ENCODE measurements around the gene GPR179.
A peak's percentile ranks its signal among the peaks of the same experiment; 100 is the strongest.

Gene GPR179, protein sequence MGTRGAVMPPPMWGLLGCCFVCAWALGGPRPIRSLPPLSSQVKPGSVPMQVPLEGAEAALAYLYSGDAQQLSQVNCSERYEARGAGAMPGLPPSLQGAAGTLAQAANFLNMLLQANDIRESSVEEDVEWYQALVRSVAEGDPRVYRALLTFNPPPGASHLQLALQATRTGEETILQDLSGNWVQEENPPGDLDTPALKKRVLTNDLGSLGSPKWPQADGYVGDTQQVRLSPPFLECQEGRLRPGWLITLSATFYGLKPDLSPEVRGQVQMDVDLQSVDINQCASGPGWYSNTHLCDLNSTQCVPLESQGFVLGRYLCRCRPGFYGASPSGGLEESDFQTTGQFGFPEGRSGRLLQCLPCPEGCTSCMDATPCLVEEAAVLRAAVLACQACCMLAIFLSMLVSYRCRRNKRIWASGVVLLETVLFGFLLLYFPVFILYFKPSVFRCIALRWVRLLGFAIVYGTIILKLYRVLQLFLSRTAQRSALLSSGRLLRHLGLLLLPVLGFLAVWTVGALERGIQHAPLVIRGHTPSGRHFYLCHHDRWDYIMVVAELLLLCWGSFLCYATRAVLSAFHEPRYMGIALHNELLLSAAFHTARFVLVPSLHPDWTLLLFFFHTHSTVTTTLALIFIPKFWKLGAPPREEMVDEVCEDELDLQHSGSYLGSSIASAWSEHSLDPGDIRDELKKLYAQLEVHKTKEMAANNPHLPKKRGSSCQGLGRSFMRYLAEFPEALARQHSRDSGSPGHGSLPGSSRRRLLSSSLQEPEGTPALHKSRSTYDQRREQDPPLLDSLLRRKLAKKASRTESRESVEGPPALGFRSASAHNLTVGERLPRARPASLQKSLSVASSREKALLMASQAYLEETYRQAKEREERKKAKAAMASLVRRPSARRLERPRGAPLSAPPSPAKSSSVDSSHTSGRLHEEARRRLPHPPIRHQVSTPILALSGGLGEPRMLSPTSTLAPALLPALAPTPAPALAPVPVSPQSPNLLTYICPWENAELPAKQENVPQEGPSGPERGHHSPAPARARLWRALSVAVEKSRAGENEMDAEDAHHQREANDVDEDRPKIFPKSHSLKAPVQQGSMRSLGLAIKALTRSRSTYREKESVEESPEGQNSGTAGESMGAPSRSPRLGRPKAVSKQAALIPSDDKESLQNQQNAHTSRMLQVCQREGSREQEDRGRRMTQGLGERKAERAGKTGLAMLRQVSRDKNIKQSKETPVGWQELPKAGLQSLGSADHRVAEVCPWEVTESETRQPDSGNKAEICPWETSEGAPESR (N-terminal part only)

DNA sequence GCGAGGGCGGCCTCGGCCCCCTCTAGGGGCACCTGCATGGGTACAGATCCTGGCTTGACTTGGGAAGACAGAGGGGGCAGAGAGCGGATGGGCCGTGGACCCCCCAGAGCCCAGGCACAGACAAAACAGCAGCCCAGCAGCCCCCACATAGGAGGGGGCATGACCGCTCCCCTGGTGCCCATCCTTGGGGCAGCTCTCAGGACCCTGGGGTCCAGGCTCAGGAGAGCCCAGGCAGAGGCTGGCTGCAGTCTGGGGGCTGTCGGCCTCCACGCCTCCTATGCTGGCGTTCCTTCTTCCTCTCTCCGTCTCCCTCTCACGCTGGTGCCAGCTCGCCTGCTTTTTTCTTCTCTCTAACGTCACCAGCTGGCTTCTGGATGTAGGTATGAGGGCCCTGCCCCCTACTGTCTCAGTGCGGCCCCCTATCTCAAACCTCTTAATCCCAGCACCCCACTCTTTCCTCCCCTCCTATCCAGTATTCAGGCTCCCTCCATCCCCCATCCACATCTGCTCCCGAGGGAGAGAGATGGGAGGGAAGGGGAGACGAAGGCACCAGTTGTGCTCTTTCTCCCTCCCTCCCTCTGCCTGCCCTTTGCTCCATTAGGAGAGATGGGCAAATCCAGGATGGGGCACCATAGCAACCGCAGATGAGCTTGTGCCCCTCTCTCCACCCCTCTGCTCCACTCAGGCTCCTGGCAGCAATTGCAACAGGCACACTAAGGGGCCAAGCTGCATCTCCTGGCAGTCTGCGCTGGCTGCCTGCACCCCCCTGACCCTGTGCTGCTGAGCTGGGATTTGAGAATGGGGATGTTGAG lies at the start of gene GPR179:
Gene GPR179, minus strand, starts transcription at position 349 of the 812 bp plus-strand sequence. Its CDS starts 167 bp downstream, at position 182.
- DNase-seq (ENCODE audit: low read depth in 2 of 2) = no peak

DNA sequence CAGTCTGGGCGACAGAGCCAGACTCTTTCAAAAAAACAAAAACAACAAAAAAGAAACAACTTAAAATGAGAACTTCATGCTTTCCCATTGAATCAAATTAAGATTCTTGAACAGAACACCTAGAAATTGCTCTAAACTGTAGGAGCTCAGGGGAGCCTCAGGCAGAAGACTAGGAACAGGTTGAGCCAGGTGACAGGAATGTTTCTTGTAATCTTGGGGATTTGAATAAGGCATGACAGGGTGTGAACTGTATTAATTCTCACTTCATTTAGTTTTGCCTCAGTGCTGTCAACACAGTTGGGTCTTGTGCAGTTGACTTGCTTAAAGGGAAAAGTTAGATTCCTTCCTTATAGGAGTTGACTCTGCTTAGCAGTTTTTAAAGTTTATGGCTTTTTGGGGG lies 35.7 kb upstream of the GPR179 start:
- DNase-seq (ENCODE audit: low read depth in 2 of 2) = no peak

DNA sequence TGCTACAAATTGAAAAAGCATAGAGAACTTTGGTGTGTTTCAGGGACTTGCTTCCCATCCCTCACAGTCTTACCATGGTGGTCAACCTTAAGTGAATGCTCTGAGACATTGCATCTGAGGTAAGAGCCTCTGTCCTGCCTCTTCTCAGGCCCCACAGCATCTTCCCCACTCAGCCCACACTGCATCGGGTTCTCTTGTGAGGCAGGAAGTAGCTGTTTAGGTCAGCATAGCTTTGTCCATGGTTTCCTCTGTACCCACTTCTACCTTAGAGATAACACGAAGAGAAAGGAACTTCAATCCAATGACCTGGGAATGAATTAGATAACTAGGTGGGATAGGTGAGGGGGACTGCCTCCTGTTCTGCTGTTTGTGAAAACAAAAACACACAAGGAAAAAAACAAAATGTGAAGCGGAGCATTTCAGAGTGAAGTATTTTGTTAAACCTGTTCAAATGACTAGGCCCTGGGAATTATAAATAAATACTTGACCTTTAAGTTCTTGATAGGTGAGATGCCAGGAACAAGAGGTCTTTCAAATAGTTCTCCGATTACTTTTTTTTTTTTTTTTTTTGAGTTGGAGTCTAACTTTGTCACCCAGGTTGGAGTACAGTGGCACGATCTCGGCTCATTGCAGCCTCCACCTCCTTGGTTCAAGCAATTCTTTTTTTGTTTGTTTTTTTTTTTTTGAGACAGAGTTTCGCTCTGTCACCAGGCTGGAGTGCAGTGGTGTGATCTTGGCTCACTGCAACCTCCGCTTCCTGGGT lies 25.5 kb upstream of the GPR179 start:
- DNase-seq (ENCODE audit: low read depth in 2 of 2) = no peak

DNA sequence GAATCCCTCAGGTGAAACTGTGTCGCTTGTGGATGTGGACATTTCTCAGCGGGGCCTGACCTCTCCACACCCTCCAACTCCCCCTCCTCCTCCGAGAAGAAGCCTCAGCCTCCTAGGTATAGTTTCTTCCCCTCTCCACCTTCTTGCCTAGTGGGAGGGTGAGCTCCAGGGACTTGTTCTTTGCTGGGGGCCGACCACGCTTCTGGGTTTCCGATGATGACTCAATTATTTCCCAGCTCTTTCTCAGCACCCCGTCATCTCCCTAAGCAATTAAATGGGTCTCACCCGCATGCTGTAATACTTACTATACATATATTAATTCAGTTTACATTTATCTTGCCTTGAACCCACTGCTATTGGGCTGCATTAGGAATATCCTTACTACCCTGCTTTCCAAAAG lies 21.0 kb upstream of the GPR179 start:
- DNase-seq (ENCODE audit: low read depth in 2 of 2) = no peak

DNA sequence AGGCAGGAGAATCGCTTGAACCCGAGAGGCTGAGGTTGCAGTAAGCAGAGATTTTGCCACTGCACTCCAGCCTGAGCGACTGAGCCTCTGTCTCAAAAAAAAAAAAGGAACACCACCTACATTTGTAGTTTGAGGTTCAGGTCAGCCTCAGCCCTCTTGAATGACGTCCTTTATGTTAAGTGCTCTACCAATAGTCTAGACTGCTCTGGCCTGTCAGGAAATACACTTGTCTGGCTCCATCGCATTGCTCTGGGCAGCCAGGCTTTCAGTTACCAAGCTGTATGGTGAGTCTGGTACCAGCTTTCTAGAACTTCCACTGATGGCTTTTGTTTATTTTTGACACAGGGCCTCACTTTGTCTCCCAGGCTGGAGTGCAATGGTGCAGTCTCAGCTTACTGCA lies 19.3 kb upstream of the GPR179 start:
- no peak for DNase-seq (ENCODE audit: low read depth in 2 of 2)

DNA sequence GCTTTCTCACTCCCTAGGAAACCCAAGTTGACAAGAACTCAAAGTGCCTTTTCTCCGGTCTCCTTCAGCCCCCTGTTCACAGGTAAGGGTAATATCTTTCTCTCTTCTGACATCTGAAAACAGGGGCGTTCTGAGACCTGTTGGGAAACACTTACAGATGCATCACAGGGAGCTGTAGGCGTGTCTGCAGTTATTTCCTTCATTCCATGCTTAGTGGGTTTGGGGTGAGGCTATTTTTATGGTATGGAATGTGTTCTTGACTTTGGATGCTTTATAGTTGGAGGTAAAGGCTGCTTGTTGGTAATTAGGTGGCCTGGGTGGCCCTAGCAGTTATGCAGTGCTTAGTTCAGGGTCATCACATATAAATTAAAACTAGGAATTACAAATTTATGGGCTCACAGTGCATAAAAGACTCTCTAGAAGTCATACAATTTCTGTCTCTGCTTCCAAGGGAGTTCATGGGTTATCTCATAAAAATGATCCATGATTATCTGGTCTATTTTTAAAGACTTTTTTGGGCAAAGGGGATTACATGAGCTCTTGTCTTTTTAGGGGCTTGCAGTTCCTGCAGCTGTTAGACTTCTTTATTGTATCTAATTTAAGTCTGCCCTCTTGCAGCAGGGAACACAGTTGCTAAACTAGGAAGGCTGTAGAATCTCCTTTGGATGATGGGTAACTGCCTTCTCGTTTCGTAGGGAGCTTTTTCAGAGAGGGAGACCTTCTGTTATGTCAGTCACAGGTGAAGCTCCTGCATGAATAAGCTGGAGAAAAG lies 18.1 kb upstream of the GPR179 start:
- DNase-seq (ENCODE audit: low read depth in 2 of 2) = no peak

DNA sequence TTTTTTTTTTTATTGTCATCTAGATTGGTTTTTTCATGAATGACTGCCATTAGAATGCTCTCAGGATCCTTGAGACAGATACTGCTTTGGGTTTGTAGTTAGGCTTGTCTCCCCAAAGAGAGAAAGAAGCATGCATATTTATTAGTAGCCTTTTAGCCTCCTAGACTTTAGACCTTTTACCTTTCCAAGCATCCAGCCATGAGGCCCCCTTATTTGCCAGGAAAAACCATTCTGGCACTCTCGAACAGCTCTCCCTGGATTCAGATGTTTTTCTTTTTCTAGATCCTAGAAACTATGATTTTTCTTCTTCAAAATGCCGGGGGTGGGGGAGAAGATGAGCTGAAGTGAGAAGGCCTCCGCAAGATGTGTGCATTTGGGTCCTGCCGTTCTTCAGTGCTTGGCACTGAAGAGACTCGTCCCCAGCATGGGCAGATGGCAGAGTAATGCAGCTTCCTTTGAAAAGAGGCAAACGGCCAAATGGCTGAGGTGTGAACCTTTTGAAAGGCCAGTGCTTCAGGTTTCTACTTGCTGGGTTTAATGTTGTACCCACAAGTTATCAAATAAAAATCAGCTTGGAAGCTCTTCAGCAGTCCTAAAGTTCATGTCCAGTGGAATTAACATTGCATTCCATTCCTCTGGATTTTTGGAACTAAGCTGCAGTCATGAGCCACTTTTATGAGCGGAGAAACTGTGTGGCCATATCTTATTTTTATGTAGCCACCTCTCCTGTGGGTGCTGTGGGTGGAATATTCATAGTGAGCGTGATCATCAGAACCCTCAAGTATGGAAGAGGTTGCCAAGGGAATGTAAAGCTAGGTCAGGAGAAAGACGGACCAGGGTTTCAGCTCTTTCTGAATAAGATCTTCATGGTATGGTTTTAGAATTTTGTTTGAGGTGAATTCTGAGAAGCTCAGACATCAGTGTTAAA lies 15.1 kb upstream of the GPR179 start:
- no peak for DNase-seq (ENCODE audit: low read depth in 2 of 2)

DNA sequence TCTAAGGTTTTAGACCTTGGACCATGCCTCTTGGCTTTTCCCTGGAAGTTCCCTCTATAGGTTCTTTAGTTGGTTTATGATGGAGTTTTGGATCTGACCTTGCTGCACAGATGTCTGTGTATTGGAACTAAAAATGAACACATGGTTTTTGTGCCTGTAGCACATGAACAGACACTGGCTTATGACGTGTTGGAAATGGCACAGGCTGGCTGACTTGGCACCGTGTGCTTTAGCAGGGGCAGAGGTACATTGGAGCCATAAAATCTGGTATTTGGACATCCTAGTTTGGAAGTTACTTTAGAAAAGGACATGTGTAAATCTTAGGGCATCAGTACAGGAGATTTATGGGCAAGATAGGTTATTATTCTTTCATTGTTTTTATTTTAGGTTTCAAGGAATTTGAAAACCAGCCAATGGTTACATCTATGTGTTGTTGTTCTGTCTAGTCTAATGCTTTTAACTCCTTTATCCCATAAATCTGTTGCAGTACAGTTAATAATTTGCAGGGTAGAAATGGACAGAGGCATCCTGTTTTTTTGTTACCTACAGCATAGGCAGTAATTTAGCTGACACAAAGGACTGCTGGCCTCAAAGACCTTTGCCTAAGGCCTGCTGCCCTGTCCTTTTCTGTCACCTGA lies 13.8 kb upstream of the GPR179 start:
- DNase-seq (ENCODE audit: low read depth in 2 of 2) = no peak

DNA sequence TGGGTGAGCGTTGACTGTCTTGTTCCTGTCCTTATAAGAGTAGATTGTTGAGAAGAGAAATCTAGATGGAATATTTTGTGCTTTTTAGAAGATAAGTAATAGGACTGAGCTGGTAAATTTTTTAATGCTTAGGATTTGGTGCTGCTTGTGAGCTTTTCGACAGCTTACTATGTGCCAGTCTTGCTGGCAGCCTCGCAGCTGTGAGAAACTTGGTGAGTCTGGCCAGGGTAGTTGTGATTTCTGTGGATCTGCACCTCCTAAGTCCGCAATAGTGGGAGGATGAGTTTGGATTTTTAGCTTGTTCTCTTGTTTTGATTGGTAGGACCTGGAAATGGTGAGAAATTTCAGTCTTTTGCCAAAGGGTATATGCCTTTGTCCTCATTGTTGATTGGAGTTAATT lies 11.5 kb upstream of the GPR179 start:
- no peak for DNase-seq (ENCODE audit: low read depth in 2 of 2)

DNA sequence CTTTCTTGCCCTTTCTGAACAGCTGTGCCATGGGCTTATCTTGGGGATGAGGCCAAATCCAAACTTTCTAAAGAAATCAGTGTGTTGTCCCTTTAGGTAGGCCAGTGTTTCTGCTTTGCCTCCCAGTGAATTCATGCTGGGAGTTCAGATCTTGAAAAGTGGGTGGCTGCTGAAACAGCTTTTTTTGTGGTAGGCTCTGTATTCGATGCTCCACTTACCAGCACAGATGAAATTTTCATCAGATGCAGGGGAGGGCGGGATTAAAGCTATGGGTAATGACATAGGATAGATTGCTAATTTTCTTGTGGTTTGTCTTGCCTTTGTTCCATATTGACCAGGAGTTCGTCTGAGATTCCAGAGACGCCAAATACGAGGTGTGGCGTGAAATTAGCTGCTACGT lies 10.7 kb upstream of the GPR179 start:
- no peak for DNase-seq (ENCODE audit: low read depth in 2 of 2)

DNA sequence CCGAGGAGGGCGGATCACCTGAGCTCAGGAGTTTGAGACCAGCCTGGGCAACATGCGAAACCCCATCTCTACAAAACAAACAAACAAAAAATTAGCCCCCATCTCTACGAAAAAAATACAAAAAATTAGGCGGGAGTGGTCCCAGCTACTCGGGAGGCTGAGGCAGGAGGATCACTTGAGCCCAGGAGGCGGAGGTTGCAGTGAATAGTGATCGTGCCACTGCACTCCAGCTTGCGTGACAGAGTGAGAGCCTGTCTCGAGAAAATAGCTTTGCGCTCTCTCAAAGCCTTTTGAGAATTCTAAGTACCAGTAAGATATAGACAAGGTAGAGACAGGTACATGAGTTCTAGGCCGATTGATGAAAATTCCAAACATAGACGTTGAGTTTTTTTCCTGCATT lies 9.9 kb upstream of the GPR179 start:
- DNase-seq (ENCODE audit: low read depth in 2 of 2) = no peak

DNA sequence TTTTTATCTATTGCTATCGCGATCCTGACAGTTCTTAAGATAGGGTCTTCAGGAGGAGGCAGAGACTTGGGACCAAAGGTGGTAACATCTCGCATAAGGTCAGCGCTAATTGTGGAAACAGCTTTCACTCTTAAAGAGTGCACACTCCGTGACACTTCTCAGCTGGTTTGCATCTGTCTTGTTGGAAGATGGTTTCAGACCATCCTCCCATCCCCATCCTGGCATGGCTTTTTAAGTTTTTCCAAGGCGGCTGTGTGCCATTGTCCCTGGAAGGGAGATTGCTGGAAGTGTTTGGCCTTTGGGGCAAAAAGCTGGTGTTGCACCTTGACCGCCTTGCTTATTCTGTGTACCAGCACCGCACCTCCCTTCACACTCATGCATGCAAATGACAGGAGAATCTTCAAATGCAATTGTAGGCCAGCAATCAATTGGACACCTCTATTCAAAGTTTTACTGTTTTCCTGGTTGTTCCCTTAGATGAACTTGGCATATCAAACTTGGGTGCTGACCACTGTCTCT lies 9.4 kb upstream of the GPR179 start:
- no peak for DNase-seq (ENCODE audit: low read depth in 2 of 2)

DNA sequence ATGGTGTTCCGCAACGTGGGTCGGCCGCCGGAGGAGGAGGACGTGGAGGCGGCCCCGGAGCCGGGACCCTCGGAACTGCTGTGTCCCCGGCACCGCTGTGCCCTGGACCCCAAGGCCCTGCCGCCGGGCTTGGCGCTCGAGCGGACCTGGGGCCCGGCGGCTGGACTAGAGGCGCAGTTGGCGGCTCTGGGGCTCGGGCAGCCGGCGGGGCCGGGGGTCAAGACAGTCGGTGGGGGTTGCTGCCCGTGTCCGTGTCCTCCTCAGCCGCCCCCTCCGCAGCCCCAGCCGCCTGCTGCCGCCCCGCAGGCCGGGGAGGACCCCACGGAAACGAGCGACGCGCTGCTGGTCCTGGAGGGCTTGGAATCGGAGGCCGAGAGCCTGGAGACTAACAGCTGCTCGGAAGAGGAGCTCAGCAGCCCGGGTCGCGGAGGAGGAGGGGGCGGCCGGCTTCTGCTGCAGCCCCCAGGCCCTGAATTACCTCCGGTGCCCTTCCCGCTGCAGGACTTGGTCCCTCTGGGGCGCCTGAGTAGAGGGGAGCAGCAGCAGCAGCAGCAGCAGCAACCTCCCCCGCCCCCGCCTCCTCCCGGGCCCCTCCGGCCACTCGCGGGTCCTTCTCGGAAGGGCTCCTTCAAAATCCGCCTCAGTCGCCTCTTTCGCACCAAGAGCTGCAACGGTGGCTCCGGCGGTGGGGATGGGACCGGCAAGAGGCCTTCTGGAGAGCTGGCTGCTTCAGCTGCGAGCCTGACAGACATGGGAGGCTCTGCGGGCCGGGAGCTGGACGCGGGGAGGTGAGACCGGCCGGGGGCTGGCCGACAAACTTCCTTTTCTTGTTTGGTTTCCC lies 8.7 kb upstream of the GPR179 start:
- DNase-seq (ENCODE audit: low read depth in 2 of 2) = no peak

DNA sequence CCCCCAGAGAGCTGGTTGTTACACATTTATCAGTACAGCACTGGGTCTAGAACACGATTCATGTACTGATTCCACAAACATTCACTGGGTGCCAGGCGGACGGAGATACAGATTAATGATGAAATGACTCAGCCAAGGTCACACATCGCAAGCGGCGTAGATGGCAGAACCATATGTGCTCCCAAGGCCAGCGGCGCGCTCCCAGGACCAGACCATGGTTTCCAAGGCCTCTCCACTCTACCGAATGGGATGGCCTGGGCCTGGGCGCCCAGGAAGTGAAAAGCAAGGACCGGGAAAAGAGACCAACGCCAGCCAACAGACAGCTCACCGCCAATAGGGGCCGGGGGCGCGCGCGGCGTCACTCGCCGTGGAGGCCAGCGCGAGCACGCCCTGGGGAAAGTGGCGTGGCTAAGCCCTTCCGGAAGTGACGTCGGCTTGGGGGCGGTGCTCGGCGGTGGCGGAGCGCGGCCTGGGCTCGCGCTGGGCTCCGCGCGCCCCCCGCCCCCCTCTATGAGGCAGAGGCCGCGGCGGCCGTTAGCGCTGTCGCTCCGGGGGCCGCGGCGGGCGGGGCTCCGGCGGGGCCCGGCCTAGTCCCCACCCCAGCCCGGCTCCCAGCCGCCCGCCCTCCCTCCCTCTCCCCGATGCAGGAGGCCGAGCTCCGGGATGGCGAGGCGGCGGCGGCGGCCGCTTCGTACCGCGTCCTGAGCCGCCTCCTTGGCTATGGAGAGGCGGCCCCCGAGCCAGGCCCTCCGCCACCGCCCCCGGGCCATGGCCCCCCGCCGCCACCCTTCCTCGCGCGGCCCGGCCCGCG lies 7.9 kb upstream of the GPR179 start, which contains the start of gene SOCS7:
Gene SOCS7, plus strand, starts transcription at position 433 of the 811 bp plus-strand sequence. Its CDS starts 209 bp downstream, at position 642.
- peak; percentile 70 to 95 for DNase-seq (ENCODE audit: low read depth in 2 of 2)

DNA sequence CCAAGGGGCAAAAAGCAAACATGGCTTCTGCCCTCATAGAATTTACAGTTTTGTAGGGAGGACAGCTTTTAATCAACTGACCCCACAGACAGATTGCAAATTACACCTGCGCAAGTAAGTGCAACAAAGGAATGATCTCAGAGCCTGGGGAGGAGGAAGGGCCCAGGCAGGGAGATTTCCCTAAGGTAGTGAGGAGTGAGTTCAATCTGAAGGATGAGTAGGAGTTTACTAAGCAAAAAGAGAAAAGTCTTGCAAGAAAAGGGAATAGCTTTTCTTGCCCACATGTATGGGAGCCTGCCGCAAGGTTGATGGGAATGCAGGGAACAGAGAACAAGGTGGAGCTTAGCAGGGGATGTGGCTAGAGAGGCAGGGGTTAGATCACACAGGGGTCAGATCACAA lies 6.3 kb upstream of the GPR179 start:
- no peak for DNase-seq (ENCODE audit: low read depth in 2 of 2)
